Vagina (tissue), 2 donors: ENCODE measurements around the gene DHCR7.

Source experiments
- POLR2A ChIP-seq, 2 donors: fragments of 450-650 bp; IDR thresholded peaks; one replicate each; pipeline ENCODE4 v1.6.1; 2017; ENCODE audit warnings: antibody characterized with exemption in 2 of 2, mild to moderate bottlenecking in 2 of 2, moderate library complexity in 2 of 2
- TF ChIP-seq, protein P1 (sequence below), 3 experiments: fragments of 450-650 bp in 2 of 3; fragments of 200-600 bp in 1 of 3; sonication (generic) in 1 of 3; IDR thresholded peaks; one replicate each; pipeline ENCODE4 v1.5.1; 2017 to 2019; ENCODE audit warnings: antibody characterized with exemption in 3 of 3, mild to moderate bottlenecking in 2 of 3, moderate library complexity in 2 of 3

DNA sequence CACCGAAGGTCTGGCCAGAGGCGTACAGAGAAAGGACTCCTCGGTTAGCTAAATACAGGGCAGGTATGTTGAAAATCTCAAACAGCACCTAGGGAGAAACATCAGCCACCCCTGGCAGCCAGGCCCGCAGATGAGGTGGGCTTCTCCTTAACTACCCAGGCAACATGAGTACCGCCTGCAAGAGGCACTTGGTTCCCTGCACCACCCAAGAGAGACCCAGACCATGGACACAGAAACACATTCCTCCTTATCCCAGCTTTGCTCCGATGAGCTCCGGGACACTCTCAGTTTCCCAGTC is 53.0 kb downstream of the DHCR7 start:
- TF ChIP-seq, protein P1, sequence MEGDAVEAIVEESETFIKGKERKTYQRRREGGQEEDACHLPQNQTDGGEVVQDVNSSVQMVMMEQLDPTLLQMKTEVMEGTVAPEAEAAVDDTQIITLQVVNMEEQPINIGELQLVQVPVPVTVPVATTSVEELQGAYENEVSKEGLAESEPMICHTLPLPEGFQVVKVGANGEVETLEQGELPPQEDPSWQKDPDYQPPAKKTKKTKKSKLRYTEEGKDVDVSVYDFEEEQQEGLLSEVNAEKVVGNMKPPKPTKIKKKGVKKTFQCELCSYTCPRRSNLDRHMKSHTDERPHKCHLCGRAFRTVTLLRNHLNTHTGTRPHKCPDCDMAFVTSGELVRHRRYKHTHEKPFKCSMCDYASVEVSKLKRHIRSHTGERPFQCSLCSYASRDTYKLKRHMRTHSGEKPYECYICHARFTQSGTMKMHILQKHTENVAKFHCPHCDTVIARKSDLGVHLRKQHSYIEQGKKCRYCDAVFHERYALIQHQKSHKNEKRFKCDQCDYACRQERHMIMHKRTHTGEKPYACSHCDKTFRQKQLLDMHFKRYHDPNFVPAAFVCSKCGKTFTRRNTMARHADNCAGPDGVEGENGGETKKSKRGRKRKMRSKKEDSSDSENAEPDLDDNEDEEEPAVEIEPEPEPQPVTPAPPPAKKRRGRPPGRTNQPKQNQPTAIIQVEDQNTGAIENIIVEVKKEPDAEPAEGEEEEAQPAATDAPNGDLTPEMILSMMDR (IDR thresholded peaks at IDR 0.05) = no peak
- TF ChIP-seq POLR2A (IDR thresholded peaks at IDR 0.05) = no peak
